ENCODE measurements around the gene SYNJ2. TPM values are rescaled to one million over a fixed set of nuclear protein-coding genes. Genes with fewer than 3 reads are reported as not detected.
"Not testable (repeated sequence)": the region's sequence is repeated elsewhere in the genome, so short reads cannot be mapped to it uniquely, and the experiment has no call there.

SYNJ2 gene
- total RNA-seq, 1 donor from 2014 or later: 22.5 TPM

DNA sequence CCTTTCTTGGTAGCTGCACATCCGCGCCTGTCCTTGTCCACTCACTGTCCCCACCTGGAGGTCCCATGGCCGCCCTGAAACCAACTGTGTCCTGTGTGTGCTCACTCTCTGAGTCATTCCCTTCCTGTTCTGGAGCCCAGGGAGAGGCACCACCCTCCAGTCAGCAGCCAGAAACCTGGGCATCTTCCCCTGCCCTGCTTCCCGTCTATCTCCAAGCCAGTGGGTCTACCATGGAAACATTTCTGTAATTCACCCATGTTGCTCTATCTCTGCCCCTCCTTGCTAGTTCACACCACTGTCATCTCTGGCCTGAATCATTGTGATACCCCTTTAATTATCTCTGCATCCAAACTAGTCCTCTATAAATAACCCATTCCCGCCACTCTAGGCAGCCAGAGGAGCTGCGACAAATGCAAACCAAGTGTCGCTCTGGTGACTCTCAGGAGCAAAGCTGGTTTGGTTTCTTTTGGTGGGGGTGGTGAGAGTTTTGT is 28.8 kb upstream of the SYNJ2 start:
- no peak for DNase-seq (ENCODE audit: low spot score)
- intact Hi-C loops (cut with DNase I): no loop called here
- no peak for ATAC-seq

DNA sequence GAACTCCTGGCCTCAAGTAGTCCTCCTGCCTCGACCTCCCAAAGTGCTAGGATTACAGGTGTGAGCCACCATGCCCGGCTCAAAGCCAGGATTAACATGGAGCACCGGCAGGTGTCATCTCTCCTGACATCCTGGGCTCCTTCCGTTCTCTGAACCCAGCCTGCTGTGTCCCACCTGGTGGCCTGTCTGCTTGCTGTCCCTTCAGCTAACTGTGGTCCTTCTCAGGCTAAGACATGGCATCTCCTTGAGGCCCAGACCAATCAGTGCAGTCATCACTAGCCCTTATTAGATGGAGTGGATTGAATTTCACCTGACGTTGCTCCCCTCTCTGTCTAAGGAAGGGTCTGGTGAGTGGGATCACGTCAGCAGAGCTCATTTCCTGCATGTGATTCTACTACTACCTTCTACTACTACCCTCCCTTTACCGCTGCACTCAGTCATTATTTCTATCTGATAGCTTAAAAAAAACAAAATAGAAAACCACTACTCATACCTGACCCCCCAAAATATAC is 28.0 kb upstream of the SYNJ2 start:
- no peak for DNase-seq (ENCODE audit: low spot score)
- peak; percentile 33 for ATAC-seq
- intact Hi-C loops (cut with DNase I): no loop called here

DNA sequence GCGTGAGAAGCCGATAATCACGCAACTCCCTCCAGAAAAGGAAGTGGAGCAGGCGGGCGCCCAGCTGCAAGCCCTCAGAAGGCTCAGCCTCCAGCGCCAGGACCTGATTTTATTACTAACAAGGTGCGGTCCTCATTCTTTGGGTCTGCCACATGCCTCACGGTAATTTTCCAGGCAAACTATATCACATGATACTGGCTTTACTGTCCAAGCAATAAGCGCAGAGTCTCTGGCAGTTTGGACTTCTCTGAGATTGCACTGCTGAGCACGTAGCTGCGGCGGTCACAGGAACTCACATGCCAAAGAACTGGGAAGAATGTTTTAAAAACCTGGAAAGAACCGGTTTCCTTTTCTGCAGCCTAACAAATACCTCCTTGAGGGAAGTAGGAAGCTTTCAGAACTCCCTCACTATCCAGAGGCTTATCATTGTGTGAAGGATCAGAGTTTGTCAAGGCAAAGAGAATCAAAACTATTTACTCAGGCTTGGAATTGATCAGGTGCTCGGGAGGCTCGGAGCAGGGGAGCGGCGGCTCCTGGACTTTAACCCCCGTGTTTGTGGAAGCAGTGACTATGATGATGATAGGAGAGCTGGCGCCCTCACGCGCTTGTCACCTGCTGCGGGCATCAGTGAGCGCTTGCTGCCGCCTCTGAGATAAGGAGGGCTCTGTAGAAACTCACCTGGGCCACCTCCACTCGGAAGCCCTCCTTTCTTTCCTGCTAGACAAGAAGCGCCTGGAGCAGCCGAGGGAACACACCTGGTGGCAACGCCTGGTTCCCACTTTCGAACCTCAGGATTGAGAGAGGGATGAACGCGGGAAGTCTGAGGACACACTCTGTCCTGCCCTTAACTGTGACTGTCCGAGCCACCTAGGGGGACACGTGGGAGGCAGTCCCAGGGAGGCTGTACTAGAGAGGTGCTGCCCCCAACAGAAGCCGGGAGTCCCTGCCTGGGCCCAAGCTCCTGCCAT is 27.2 kb upstream of the SYNJ2 start:
- peak; percentile 70 for ATAC-seq
- DNase-seq (ENCODE audit: low spot score): no peak
- intact Hi-C loops (cut with DNase I): no loop called here

DNA sequence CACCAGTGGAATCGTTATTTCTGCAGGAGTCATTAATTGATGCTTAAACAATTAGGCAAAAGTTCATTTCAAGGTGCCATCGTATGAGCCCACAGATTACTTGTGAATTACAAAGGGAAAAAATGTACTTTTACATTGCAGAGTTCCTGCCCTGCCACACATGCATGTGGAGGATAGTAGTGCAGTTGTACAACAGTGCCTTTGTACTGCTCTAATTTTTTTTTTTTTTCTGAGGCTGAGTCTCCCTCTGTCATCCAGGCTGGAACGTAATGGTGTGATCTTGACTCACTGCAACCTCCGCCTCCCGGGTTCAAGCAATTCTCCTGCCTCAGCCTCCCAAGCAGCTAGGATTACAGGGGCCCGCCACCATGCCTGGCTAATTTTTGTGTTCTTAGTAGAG is 26.0 kb upstream of the SYNJ2 start:
- intact Hi-C loops (cut with DNase I): no loop called here
- DNase-seq (ENCODE audit: low spot score) (no peak), ATAC-seq (no peak)

DNA sequence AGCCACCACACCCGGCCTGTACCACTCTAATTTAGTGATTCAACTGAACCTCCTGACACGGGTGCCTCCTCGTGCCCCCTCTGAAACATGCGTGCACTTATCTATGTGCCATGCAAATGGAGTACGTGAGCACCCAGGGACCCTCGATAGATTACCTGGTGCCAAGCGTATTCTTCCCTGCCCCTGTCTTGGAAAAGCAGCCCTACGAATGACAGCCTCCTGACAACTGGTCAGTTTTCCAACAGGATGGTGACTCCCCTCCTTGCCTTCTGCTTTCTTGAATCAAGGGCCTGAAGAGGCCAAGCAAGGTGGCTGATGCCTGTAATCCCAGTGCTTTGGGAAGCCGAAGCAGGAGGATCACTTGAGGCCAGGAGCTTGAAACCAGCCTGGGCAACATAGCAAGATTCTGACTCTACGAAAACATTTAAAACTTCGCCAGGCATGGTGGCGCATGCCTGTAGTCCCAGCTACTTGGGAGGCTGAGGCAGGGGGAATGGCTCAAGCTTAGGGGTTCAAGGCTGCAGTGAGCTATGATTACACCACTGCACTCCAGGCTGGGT is 25.4 kb upstream of the SYNJ2 start:
- no peak for ATAC-seq
- intact Hi-C loops (cut with DNase I): no loop called here
- no peak for DNase-seq (ENCODE audit: low spot score)

DNA sequence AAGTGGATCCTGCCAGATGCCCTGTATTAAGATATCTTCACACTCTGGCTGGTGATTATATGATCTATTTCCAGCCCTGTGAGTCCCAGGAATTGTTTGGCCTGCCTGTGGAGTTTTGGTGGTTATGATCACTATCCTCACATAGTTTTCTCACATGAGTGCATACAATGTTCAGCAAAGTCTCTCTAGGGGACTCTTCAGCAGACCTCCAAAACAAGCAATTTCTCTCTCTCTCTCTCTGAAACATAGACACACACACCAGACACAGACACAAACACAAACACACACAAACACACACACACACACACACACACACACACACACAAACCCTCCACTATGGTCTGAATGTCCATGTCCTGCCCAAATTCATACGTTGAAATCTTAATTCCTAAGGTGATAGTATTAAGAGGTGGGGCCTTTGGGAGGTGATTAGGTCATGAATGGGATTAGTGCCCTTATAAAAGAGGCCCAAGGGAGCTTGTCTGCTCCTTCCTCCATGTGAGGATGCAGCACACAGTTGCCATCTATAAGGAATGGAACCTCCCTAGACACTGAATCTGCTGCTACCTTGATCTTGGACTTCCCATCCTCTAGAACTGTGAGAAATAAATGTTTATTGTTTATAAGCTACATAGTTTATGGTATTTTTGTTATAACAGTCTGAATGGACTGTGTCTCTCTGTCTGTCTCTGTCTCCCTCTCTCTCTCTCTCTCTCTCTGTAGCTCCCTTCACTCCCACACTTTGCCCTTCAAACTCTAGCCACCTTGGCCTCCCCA is 22.0 kb upstream of the SYNJ2 start:
- ATAC-seq (no peak), DNase-seq (ENCODE audit: low spot score) (no peak)
- intact Hi-C loops (cut with DNase I): no loop called here

DNA sequence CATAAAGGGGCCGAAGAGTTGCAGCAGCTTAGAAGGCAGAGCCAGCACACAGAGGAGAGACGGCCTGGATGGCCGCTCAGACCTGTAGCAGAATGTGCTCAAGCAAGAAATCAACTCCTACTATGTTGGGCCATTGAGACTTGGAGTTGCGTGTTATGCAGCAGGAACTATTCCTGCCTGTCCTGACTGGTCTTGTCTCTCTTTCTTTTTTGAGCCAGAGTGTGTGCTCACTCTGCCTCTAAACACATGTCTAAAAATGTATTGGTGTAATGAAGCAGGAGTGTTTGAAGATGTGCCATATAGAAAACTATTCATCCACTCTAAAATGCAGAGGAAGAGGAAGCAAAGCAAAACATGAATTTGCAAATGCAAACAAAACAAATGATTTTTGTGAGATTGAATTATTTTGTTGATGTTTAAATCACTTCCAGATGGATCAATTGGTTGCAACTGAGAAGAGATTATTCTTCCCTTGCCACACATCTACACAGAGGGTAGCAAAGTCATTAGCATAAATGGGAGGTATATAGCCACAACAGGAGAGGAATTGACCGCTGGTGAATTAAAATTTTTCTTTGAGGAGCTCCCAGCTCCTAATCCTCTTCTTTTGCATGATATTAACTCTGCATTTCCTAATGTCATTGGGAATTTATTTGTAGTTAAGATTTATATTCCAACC is 20.4 kb upstream of the SYNJ2 start:
- ATAC-seq (no peak), DNase-seq (ENCODE audit: low spot score) (no peak)
- intact Hi-C loops (cut with DNase I): no loop called here

DNA sequence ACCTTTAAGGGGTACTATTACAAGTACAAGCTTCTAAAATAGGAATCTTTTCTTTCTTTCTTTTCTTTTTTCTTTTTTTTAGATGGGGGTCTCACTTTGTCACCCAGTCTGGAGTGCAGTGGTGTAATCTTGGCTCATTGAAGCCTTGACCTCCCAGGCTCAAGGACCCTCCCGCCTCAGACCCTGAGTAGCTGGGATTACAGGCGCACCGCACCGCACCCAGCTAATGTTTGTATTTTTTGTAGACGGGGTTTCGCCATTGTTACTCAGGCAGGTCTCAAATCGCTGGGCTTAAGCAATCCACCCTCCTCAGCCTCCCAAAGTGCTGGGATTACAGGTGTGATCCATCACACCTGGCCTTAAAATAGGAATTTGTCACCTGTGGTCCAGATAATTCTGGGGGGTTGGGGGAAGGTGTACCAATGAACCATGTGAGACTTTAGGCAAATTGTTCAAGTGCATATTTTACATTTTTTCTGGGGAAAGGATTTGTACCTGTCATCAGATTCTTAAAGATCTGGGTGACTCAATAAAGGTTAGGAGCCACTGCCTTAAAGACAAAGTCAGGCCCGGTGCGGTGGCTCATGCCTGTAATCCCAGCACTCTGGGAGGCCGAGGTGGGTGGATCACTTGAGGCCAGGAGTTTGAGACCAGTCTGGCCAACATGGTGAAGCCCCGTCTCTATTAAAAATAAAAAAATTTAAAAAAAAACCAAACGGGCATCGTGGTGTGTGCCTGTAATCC is 19.7 kb upstream of the SYNJ2 start:
- DNase-seq (ENCODE audit: low spot score): no peak
- intact Hi-C loops (cut with DNase I): no loop called here
- ATAC-seq: no peak

DNA sequence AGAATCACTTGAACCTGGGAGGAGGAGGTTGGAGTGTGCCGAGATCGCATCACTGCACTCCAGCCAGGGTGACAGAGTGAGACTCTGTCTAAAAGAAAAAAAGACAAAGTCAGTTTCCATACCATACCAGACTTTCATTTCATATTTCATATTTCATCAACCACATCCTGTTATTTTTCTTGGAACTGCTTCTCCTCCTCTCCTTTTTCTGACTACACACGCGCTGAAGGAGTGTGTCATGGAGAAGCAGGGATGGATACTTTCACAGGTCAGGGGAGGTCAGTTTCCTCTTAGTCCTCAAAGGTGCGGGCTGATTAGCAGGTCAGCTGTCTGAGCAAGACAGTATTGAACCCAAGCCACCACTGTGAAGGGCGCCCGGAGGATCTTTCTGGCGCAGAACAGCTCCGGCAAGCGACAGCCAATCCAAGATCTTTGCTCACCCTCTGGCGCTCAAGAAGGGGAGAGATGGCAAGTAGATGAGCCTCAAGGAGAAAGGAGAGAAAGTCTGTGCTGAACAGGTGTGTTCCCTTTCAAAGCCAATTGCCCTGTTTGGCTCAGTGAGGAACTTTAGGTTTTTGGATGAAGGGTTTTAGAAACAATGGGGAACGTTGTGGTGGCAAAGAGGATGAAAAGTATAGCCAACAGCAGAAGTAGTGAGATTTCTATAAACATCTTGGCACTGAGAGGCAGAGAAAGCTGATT is 18.9 kb upstream of the SYNJ2 start:
- ATAC-seq (no peak), DNase-seq (ENCODE audit: low spot score) (no peak)
- intact Hi-C loops (cut with DNase I): no loop called here

DNA sequence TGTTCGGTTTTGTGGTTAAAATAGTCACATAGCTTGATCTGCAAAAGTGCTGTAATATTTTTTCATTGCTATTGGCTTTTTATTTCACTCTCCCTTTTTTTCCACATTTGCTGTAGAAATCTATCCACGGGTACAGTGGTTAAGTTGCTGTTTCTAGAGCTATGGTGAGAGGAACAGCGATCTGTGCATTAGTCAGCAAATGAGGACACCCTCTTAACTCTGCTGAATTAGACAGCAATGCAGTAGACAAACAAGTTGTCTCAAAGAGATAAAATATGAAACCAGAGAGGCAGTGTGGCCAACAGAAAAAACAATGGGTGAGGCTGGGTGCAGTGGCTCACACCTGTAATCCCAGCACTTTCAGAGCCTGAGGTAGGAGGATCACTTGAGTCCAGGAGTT is 17.6 kb upstream of the SYNJ2 start:
- DNase-seq (ENCODE audit: low spot score) (no peak), ATAC-seq (no peak)
- intact Hi-C loops (cut with DNase I): no loop called here

DNA sequence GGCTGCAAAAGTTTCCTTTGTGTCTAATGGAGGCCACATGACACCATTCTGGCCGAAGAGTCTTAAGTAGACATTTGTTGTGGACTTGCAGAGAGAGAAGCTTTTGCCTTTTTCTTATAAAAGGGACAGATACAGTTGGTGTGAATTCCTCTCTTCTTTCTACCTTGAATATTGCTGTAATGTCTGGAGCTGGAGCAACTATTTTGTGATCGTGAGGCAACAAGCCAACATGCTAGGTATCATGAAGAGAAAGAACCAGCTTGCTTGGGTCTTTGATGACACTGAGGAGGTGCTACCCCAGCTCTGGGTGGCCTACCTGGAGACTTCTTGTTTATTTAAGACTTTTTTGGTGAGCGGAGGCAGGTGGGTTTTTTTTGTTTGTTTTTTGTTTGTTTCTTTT is 16.3 kb upstream of the SYNJ2 start:
- ATAC-seq (no peak), DNase-seq (ENCODE audit: low spot score) (no peak)
- intact Hi-C loops (cut with DNase I): no loop called here

DNA sequence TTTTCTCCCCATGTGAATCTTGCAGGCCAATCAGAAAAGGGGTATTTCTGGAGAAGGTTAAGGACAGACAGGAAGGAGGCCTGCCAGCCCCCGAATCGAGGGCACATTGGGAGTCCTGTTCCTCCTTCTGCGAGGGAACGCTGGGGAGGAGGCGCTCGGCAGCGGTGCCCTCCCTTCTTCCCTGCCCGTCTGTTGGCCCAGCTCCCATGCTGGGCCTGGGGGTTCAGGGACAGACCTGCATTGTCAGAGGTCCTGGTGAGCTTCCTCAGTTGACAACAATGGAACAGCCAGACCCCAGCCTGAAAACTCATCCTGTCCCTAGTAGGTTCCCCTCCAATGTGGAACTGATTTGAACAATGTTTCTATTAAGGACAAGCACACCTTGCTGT is 15.1 kb upstream of the SYNJ2 start:
- DNase-seq (ENCODE audit: low spot score) (no peak), ATAC-seq (no peak)
- intact Hi-C loops (cut with DNase I): no loop called here

DNA sequence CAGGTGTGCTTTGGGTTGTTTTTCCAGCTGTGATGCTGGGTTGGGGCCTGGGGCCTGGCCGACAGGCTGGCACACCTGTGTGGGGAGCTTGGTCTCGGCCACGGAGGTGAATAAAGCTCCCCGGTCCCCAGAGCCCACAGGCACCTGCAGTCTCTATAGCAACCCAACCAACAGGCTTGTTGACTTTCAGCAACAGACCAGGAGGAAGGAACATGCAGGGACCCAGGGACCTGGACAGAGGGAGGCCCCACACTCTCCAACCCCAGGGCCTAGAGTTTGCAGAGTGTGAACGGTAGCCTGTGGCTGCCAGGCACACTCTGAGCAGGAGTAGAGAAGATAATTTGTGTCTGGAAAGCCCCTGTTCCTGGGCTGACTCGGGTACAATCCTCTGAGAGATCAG is 14.6 kb upstream of the SYNJ2 start:
- intact Hi-C loops (cut with DNase I): no loop called here

DNA sequence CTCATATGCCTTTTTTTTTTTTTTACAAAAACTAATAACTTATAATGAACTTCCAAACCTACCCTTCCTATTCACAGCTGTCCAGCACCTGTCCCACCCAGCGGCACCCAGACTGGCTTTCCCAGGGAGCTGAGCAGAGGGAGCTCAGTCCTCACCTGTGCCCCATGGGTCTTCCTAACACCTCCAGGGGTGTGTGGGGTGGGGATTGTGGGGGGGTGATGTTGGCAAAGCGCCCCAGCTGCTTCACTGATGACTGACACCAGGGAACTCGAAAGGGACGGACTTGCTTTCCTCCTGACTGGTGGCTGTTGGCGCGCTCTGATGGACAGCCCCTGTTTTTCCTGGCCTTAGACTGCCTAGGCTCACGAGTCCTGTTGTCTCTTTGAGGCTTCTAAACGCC is 14.2 kb upstream of the SYNJ2 start:
- DNase-seq (ENCODE audit: low spot score) (no peak), ATAC-seq (no peak)
- intact Hi-C loops (cut with DNase I): no loop called here

More for the DNA sequence above, 14.6 kb upstream of the SYNJ2 start:
- DNase-seq (ENCODE audit: low spot score) (no peak), ATAC-seq (no peak)

DNA sequence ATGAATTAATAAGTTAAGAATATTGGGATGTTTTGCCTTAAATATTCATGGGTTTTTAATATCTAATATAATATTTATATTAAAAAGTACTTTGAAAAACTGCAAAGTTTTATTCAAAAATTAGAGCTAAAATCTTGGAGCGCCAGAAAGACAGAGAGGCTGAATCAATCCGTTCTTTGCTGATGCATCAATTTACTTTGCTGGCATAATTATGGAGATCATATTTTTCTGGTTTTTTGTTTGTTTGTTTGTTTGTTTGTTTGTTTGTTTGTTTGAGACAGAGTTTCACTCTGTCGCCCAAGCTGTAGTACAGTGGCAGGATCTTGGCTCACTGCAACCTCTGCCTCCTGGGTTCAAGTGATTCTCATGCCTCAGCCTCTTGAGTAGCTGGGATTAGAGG is 9.5 kb upstream of the SYNJ2 start:
- intact Hi-C loops (cut with DNase I); DNase-seq (ENCODE audit: low spot score); ATAC-seq: not testable (repeated sequence)

DNA sequence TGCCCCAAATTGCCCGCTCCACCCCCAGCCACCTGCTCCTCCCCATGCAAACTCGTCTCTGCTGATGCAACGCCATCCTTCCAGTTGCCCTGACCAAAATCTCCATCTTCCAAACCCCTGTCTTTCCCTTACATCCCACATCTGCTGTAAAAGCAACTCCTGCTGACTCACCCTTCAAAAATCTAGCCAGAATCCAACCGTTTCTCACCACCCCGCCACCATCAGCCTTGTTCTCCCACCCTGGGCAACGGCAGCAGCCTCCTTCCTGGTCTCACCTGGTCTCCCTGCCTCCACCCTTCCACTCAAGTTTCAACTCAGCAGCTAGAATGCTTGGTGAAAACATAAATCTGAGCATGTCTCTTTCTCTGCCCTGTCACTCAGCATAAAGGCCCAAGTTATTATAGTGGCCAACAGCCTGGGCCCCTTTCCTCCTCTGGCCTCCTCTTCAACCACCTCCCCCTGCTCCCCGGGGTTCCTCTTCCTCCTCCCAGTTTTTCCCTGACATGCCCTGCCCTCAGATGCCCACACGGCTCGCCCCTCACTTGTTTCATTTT is 7.2 kb upstream of the SYNJ2 start:
- intact Hi-C loops (cut with DNase I): no loop called here
- DNase-seq (ENCODE audit: low spot score) (no peak), ATAC-seq (no peak)

DNA sequence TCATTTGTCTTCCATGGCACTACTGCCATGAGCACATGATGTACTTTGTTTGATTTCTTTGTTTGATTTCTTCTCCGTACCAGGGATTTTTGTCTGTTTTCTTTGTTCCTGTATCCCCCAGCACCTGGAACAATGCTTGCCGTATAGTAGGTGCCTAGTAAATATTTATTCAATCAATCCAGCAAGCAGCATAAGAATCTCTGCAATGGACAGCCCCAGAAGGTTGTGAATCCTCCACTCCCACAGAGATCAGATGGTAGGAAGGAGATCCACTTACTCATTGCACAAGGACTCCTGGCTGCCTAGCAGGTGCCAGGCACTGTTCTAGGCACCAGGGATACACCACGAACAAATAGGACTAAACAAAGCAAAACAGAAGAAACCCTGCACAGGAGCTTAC is 6.7 kb upstream of the SYNJ2 start:
- intact Hi-C loops (cut with DNase I): no loop called here
- DNase-seq (ENCODE audit: low spot score) (no peak), ATAC-seq (no peak)

DNA sequence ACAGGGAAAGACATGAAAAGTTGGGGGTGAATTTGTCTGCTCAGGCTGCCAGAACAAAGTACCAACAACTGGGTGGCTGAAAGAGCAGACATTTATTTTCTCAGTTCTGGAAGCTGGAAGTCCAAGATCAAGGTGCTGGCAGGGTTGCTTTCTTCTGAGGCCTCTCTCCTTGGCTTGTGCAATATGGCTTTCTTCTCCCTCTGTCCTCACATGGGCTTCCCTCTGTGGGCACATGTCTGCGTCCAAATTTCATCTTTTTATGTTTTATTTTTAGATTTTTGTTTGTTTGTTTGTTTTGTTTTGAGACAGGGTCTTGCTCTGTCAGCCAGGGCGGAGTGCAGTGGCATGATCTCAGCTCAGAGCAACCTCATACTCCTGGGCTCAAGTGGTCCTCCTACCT is 6.2 kb upstream of the SYNJ2 start:
- no peak for DNase-seq (ENCODE audit: low spot score)
- ATAC-seq: no peak
- intact Hi-C loops (cut with DNase I): no loop called here

Measured in sciatic nerve (tissue), 2 donors.